Spleen (tissue), 7 donors: ENCODE data around the gene TSPAN3.

ENCODE experiments used
- POLR2A ChIP-seq, 3 donors: fragments of 450-650 bp; IDR thresholded peaks; one replicate each; pipeline ENCODE4 v1.5.1; 2017; ENCODE audit warnings: antibody characterized with exemption in 3 of 3, mild to moderate bottlenecking in 1 of 3
- POLR2AphosphoS5 ChIP-seq, 3 donors: sonication (generic); formaldehyde crosslinking; IDR thresholded peaks; one replicate each; pipeline ENCODE4 v1.5.1; 2017; ENCODE audit warnings: antibody characterized with exemption in 3 of 3
- TF ChIP-seq, protein P1 (sequence below), 11 experiments: fragments of 200-600 bp in 7 of 11; fragments of 450-650 bp in 4 of 11; sonication (generic) in 4 of 11; IDR thresholded peaks in 8 of 11; conservative IDR thresholded peaks in 3 of 11; 1 replicate in 7 of 11; 2 replicates in 4 of 11; pipeline versions ENCODE4 v1.4.0 to v1.8.0; 2016 to 2021; ENCODE audit warnings: antibody characterized with exemption in 11 of 11, inconsistent platforms in 4 of 11, mild to moderate bottlenecking in 1 of 11
- donor health status: DM: no; HTN: no; CAD: no; lungs with moderate emphysema.
- donor health status: DM: no; HTN: no; CAD: no.
- donor health status: DM: no; HTN: no; CAD: no.

GRCh38 chr15:77010857-77011256 lies 60.1 kb downstream of the TSPAN3 start:
- TF ChIP-seq, protein P1, sequence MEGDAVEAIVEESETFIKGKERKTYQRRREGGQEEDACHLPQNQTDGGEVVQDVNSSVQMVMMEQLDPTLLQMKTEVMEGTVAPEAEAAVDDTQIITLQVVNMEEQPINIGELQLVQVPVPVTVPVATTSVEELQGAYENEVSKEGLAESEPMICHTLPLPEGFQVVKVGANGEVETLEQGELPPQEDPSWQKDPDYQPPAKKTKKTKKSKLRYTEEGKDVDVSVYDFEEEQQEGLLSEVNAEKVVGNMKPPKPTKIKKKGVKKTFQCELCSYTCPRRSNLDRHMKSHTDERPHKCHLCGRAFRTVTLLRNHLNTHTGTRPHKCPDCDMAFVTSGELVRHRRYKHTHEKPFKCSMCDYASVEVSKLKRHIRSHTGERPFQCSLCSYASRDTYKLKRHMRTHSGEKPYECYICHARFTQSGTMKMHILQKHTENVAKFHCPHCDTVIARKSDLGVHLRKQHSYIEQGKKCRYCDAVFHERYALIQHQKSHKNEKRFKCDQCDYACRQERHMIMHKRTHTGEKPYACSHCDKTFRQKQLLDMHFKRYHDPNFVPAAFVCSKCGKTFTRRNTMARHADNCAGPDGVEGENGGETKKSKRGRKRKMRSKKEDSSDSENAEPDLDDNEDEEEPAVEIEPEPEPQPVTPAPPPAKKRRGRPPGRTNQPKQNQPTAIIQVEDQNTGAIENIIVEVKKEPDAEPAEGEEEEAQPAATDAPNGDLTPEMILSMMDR (IDR thresholded peaks at IDR 0.05 in 8 of 11, conservative IDR thresholded peaks at IDR 0.05 in 3 of 11), result no peak
- TF ChIP-seq POLR2AphosphoS5 (IDR thresholded peaks at IDR 0.05) (no peak), POLR2A (IDR thresholded peaks at IDR 0.05) (no peak)
